PC-3 (cell line): ENCODE measurements around the gene RNU5B-1. TPM values are rescaled to one million over a fixed set of nuclear protein-coding genes. Genes with fewer than 3 reads are reported as not detected.

Source experiments
- ATAC-seq: fragments of 200-7000 bp; cut with Tn5 transposase; 2 replicates; pipeline ENCODE4 v1.9.1; 2020; ENCODE audit warnings: mild to moderate bottlenecking, moderate library complexity
- BruUV-seq: library from RNA; stranded (reverse); fragments of 400-500 nt; replicated peaks from 2 replicates; lab custom pipeline; 2021; lab: Mats Ljungman, UMichigan
- CTCF ChIA-PET: fragments of 300-600 bp; sonication (Branson Sonifier 250); formaldehyde crosslinking; loops from one replicate; lab custom pipeline; 2022; ENCODE audit warnings: antibody characterized with exemption; lab: Charles Lee
- POLR2A ChIA-PET: fragments of 300-600 bp; sonication (Branson Sonifier 250); formaldehyde crosslinking; loops from one replicate; lab custom pipeline; 2022; ENCODE audit warnings: antibody characterized with exemption; ENCODE audit not compliant: unreplicated experiment; lab: Charles Lee
- DNase-seq: peaks from one replicate; pipeline ENCODE4 v3.0.0-alpha.2; 2015
- H2AFZ ChIP-seq: fragments of 300-600 bp; sonication (generic); 2 replicates; pipeline ENCODE4 v1.6.0; 2016; ENCODE audit warnings: antibody characterized with exemption, low read length
- H3F3A ChIP-seq: fragments of 300-600 bp; sonication (generic); one replicate; pipeline ENCODE4 v1.6.0; 2017; ENCODE audit warnings: antibody characterized with exemption, low read length, control low read depth, mild to moderate bottlenecking; ENCODE audit not compliant: unreplicated experiment
- H3K27ac ChIP-seq: fragments of 300-600 bp; sonication (generic); 2 replicates; pipeline ENCODE4 v1.5.1; 2016; ENCODE audit warnings: mild to moderate bottlenecking, low read length
- H3K27me3 ChIP-seq: fragments of 300-600 bp; sonication (generic); 2 replicates; pipeline ENCODE4 v1.6.1; 2016; ENCODE audit warnings: low read length, mixed read lengths
- H3K36me3 ChIP-seq: fragments of 300-600 bp; sonication (generic); 2 replicates; pipeline ENCODE4 v1.6.1; 2016; ENCODE audit warnings: low read depth, mixed run types, low read length, mixed read lengths
- H3K4me1 ChIP-seq: fragments of 300-600 bp; sonication (generic); 2 replicates; pipeline ENCODE4 v1.5.1; 2016; ENCODE audit warnings: low read length; ENCODE audit not compliant: insufficient read depth
- H3K4me2 ChIP-seq: fragments of 300-600 bp; sonication (generic); 2 replicates; pipeline ENCODE4 v1.6.0; 2016; ENCODE audit warnings: low read length
- H3K4me3 ChIP-seq: fragments of 300-600 bp; sonication (generic); 2 replicates; pipeline ENCODE4 v1.5.1; 2016; ENCODE audit warnings: mild to moderate bottlenecking, low read length, mixed read lengths
- H3K79me2 ChIP-seq: fragments of 300-600 bp; sonication (generic); 2 replicates; pipeline ENCODE4 v1.6.1; 2017; ENCODE audit warnings: low read length, mixed read lengths
- H3K9ac ChIP-seq: fragments of 300-600 bp; sonication (generic); 2 replicates; pipeline ENCODE4 v1.6.0; 2016; ENCODE audit warnings: mild to moderate bottlenecking, low read length
- H3K9me2 ChIP-seq: fragments of 300-600 bp; sonication (generic); replicated peaks from 2 replicates; pipeline ENCODE4 v1.6.1; 2016; ENCODE audit warnings: mixed run types, low read length, mixed read lengths
- H3K9me3 ChIP-seq: fragments of 300-600 bp; sonication (generic); 2 replicates; pipeline ENCODE4 v1.6.1; 2016; ENCODE audit warnings: low read length, mixed read lengths
- H4K20me1 ChIP-seq: fragments of 300-600 bp; sonication (generic); 2 replicates; pipeline ENCODE4 v1.6.1; 2016; ENCODE audit warnings: low read length, mixed read lengths
- EZH2 ChIP-seq: fragments of 300-600 bp; sonication (generic); IDR thresholded peaks from one replicate; pipeline ENCODE4 v1.6.1; 2017; ENCODE audit warnings: antibody characterized with exemption, mild to moderate bottlenecking, low read length; ENCODE audit not compliant: unreplicated experiment
- EZH2phosphoT487 ChIP-seq: fragments of 300-600 bp; sonication (generic); IDR thresholded peaks from 2 replicates; pipeline ENCODE4 v1.6.1; 2018; ENCODE audit warnings: mild to moderate bottlenecking, antibody characterized with exemption, low read length, borderline replicate concordance
- intact Hi-C: fragments of 100-400 bp; cut with micrococcal nuclease; formaldehyde crosslinking; loops from 2 replicates; pipeline ENCODE4 v1.9.0; 2023
- total RNA-seq: library from RNA; depleted of rRNA; stranded (reverse); fragments of >200 nt; gene quantifications from 2 replicates; pipeline ENCODE4 v1.2.3, GENCODE V29; 2014
- TF ChIP-seq, protein P1 (sequence below): fragments of 300-600 bp; sonication (generic); conservative IDR thresholded peaks from 2 replicates; pipeline ENCODE4 v1.5.1; 2017; ENCODE audit warnings: antibody characterized with exemption, low read depth, mild to moderate bottlenecking, low read length

Gene RNU5B-1
- total RNA-seq, 1 experiment from 2014 or later = not detected

DNA sequence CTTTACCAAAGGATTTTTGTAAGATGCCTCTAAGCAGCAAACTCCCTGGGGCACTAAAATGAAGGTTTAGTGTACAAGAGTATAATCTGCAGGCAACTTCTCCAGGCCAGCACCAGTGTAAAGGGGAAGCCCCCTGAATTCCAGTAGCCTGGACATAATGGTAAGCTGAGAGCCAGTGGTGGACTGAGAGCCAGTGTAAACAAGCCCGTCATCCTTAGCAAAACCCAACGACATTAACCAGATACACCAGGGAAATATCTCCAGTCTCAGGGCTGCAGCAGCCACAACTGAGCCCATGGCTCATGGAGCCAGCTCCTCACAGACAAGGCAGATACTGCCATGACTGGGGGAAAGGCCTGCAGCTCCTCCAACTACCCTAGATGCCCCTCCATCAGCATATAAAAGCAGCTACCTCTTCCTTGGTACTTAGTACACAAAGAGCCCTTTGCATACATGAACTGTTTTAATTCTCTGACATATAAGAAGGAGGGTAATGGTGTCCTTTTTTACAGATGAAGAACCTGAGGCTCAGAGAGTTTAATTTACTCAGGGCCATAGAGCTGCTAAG is 39.5 kb upstream of the RNU5B-1 start:
- POLR2A ChIA-PET = no interaction called here
- no peaks in the 10 kb centered on the region for H3K9me2 ChIP-seq
- H3K4me1 ChIP-seq = no peaks in the 10 kb centered on the region
- ATAC-seq = no peak
- no peaks in the 10 kb centered on the region for H3K79me2 ChIP-seq
- H3F3A ChIP-seq = no peaks in the 10 kb centered on the region
- H3K4me3 ChIP-seq = no peak overlapping the region
- intact Hi-C loops = no loop called here
- no TSS peak for BruUV-seq
- H3K27ac ChIP-seq = no peak overlapping the region
- CTCF ChIA-PET = no interaction called here
- TF ChIP-seq, protein P1, sequence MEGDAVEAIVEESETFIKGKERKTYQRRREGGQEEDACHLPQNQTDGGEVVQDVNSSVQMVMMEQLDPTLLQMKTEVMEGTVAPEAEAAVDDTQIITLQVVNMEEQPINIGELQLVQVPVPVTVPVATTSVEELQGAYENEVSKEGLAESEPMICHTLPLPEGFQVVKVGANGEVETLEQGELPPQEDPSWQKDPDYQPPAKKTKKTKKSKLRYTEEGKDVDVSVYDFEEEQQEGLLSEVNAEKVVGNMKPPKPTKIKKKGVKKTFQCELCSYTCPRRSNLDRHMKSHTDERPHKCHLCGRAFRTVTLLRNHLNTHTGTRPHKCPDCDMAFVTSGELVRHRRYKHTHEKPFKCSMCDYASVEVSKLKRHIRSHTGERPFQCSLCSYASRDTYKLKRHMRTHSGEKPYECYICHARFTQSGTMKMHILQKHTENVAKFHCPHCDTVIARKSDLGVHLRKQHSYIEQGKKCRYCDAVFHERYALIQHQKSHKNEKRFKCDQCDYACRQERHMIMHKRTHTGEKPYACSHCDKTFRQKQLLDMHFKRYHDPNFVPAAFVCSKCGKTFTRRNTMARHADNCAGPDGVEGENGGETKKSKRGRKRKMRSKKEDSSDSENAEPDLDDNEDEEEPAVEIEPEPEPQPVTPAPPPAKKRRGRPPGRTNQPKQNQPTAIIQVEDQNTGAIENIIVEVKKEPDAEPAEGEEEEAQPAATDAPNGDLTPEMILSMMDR = no peak
- no peak for TF ChIP-seq EZH2
- no peak for TF ChIP-seq EZH2phosphoT487
- H3K27me3 ChIP-seq = no peaks in the 10 kb centered on the region
- H3K9me3 ChIP-seq = no peaks in the 10 kb centered on the region
- H3K36me3 ChIP-seq = peaks cover 3% of the 10 kb centered on the region; the same call in 1 of the 2 replicates
- no peaks in the 10 kb centered on the region for H4K20me1 ChIP-seq
- H3K9ac ChIP-seq = no peak overlapping the region
- H2AFZ ChIP-seq = no peak overlapping the region
- no peak for DNase-seq
- H3K4me2 ChIP-seq = no peak overlapping the region

DNA sequence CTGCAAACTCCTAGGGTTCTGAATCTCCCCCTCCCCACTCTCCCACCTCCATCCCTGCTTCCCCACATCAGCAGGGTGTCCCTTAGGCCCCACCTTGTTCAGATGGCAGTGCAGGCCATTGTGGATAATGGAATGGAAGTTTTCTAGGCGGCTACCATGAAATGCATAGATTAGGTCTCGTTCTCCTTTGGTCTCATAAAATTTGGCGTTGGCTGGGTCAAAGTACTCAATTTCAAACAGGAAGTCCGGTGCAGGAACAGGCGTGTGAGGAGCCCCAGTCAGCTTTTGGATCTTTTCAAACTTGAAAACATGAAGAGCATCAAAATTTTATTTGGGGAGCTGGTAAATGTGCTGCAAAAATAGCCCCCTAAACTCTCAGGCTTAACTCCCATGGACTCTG is 38.0 kb upstream of the RNU5B-1 start:
- POLR2A ChIA-PET = no interaction called here
- Histone ChIP-seq H3K4me3 (no peak overlapping the region), H3K4me1 (no peaks in the 10 kb centered on the region), H3K27ac (no peak overlapping the region), H3K4me2 (no peak overlapping the region), H3K79me2 (no peaks in the 10 kb centered on the region), H3K27me3 (no peaks in the 10 kb centered on the region), H3K36me3 (peaks cover 3% of the 10 kb centered on the region; the same call in 1 of the 2 replicates), H3K9me3 (no peaks in the 10 kb centered on the region), H3K9me2 (no peaks in the 10 kb centered on the region), H4K20me1 (no peaks in the 10 kb centered on the region), H3F3A (no peaks in the 10 kb centered on the region), H3K9ac (no peak overlapping the region), H2AFZ (no peak overlapping the region)
- intact Hi-C loops = no loop called here
- TF ChIP-seq, protein P1 = no peak
- TF ChIP-seq EZH2 (no peak), EZH2phosphoT487 (no peak)
- DNase-seq (no peak), ATAC-seq (no peak)
- CTCF ChIA-PET = no interaction called here
- BruUV-seq = no TSS peak

DNA sequence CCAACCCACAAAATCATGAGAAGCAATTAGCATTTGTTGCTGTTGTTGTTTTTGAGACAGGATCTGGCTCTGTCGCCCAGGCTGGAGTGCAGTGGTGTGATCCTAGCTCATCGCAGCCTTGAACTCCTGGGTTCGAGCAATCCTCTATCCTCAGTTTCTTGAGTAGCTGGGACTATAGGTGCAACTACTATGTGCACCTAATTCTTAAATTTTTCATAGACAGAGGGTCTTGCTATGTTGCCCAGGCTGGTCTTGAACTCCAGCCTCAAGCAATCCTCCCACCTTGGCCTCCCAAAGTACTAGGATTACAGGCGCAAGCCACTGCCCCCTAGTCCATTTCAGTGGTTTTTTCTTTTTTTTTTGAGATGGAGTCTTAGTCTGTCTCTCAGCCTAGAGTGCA is 36.1 kb upstream of the RNU5B-1 start:
- Histone ChIP-seq H3K36me3 (peaks cover 3% of the 10 kb centered on the region; the same call in 1 of the 2 replicates), H3K4me3 (no peak overlapping the region), H3K9me2 (no peaks in the 10 kb centered on the region), H4K20me1 (no peaks in the 10 kb centered on the region), H3K4me1 (no peaks in the 10 kb centered on the region), H3K4me2 (no peak overlapping the region), H3F3A (no peaks in the 10 kb centered on the region), H3K9me3 (no peaks in the 10 kb centered on the region), H3K27me3 (no peaks in the 10 kb centered on the region), H2AFZ (no peak overlapping the region), H3K79me2 (no peaks in the 10 kb centered on the region), H3K9ac (no peak overlapping the region), H3K27ac (no peak overlapping the region)
- TF ChIP-seq, protein P1 = no peak
- no peak for TF ChIP-seq EZH2
- no peak for TF ChIP-seq EZH2phosphoT487
- BruUV-seq = no TSS peak
- no peak for ATAC-seq
- ChIA-PET CTCF (no interaction called here), POLR2A (no interaction called here)
- DNase-seq = no peak
- intact Hi-C loops = no loop called here
